ENCODE data around the gene SLC9A6.

The SLC9A6 gene

GRCh38 chrX:135985157-135985972 is at the start of gene SLC9A6:
Gene SLC9A6 (plus strand): TSS chrX:135985435. CDS start chrX:135985659, 224 bp downstream.
- DNase-seq: peak; percentile 3 to 63 (median 34)

DNA sequence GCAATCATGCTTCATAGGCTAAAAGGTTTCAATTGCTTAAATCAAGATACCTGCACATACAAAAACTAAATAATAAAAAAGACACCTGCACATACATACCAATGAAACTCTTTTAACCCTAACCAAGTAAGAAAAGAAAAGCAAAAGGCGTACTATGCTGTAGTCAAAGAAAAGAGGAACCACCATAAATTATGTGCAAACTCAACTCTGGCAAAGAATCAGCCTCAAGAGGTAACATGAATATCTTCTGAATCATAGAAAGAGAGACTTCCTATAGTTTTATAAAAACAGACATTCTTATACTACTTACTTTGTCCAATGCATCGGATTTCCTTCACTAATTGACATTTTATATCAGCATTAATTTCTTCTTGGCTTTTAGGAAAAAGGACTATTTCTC is 40.7 kb upstream of the SLC9A6 start:
- no peak for DNase-seq

DNA sequence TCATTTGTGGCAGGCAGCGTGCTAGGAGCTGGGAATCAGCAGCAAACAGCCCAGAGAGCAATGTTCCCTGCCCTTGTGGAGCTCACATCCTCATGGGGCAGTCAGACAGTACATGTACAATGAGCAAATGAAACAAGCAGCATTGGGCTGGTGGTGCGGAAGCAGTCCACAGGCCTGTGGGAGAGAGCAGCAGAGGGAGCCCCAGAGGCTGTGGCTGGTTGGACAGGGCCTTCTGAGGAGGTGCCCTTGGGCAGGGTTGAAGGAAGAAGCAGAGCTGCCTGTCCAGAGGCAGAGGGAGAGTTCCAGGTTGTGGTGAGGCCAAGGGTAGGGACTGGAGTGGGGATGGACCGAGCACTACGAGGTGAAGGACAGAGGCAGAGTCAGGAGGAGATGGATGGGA is 33.9 kb upstream of the SLC9A6 start:
- DNase-seq: no peak

- no peak for DNase-seq
These were observed 12.1 kb upstream of the SLC9A6 start for GRCh38 chrX:135973025-135973547.

GRCh38 chrX:135973548-135974278 is 11.5 kb upstream of the SLC9A6 start, which contains the start of gene MMGT1:
Gene MMGT1 (minus strand): TSS chrX:135973988. CDS start chrX:135973675, 313 bp downstream.
- peak; percentile 48 to 86 (median 64) for DNase-seq

DNA sequence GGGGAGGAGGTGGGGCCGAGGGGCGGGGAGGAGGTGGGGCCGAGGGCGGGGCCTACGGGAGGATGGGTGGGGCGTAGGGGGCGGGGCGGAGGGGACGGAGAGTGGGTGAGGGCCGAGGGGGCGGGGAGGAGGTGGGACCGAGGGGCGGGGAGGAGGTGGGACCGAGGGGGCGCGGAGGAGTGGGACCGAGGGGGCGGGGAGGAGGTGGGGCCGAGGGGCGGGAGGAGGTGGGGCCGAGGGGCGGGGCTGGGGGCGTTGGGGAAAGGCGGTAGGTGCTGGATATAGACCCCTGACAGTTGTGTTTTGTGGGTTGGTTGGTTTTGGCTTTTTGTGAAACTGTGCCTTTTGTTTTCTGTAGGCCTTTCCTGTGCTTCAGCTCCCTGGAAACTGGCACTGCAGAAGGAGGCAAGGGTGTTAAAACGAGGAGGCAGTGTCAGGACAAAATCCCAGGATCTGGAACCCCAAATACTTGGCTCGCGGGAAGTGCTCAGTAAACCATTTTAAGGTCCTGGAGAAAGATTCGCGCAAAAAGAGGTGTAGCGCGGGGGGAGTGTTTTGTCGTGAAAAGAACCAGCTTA is 10.9 kb upstream of the SLC9A6 start:
- peak; percentile 48 to 86 (median 64) for DNase-seq

GRCh38 chrX:135975421-135975820 is 9.8 kb upstream of the SLC9A6 start:
- no peak for DNase-seq

- no peak for DNase-seq
These were observed 7.6 kb upstream of the SLC9A6 start for GRCh38 chrX:135977611-135978010.

DNA sequence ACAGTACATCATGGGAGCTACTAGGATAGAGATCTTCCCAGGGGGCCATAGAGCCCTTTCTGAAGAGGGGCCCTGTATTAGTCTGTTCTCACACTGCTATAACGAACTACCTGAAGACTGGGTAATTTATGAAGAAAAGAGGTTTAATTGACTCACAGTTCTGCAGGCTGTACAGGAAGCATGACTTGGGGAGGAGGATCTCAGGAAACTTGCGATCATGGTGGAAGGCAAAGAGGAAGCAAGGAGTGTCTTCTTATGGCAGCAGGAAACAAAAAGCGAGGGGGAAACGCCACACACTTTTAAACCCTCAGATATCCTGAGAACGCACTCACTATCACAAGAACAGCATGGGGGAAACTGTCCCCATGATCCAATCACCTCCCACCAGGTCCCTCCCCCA is 4.2 kb upstream of the SLC9A6 start:
- no peak for DNase-seq

DNA sequence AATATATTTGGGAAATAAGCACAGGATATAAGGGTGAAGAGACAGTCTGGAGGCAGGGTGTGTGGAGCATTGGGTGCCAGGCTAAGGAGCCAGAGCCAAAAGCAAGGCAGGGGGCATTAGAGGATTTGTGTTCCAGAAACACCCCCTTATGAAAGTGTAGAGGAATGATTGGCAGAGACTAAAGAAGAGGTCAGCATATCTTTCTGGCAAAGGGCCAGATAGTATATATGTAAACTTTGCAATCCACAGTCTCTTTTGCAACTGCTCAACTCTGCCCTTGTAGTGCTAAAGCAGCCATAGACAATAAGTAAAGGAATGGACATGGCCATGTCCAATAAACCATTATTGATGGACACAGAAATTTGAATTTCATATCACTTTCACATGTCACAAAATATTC is 3.6 kb upstream of the SLC9A6 start:
- DNase-seq: no peak

GRCh38 chrX:135982860-135983259 is 2.4 kb upstream of the SLC9A6 start:
- DNase-seq: no peak

DNA sequence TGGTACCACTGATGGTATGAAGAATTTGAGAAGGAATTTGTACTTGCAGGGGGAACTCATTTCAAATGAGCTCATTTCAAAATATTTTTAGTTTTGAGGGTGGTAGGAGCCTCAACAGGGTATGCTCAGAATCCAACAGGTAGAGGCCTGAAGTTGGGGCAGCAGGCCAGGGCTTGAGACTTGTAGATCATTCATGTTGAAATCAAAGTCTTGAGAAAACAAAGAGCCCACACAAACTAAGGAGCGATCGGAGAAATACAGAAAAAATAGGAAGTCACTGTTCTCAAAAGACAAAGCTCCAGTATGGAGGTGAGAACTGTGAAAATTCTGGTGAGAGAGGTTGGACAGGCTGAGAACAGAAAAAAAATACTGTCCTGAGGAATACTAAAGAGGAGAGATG is 979 bp upstream of the SLC9A6 start:
- DNase-seq: no peak

DNA sequence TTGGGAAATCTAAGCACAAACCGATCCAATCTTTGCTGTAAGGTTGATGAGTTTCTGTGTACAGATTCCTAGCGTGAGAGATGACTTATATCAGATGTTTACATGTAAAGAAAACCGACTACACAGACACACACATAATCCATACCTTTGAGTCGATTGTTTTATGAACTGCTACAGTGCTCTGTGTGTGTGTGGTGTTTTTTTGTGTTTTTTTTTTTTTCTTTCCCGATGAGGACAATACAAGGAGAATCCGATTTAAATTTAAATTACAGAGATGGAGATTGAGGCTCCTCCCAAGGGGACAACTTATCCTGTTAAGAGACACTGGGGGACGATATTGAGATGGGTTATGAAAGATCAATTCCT is 461 bp upstream of the SLC9A6 start:
- DNase-seq: no peak

DNA sequence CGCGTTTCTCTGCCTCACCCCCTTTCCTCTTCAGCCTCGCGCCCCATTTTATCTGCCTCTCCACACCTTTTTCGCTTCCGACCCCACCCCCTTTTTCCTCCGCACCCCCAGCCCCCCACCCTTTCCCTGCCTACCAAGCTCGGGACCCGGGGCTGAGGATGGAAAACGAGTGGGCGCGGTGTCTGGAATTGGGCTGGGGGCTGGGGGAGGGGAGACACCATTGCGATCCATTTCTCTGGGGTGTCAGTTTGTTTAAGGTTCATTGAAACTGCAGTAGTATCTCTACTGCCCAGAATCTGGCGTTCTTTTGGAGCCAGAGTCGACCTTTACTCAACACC is 707 bp downstream of the SLC9A6 start:
- no peak for DNase-seq

GRCh38 chrX:135988245-135988644 is 3.0 kb downstream of the SLC9A6 start:
- no peak for DNase-seq

GRCh38 chrX:136015016-136015415 is 29.8 kb downstream of the SLC9A6 start:
- DNase-seq: no peak

DNA sequence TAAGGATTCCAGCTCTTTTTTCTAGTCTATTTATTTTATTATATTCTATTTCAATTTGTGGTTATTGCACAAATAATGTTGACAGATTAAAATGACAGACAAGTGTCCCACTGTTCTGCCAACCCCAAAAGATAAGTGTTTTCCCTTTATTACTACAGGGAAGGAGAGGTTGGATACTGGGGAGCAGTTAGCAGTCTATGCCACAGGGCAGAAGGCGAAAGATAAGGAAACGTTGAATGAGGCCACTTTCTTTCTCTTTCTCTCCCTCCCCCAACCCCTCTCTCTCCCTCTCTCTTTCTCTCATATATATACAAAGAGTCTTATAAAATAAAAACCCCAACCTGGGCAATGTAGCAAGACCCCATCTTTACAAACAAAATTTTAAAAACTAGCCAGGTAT is 31.6 kb downstream of the SLC9A6 start:
- DNase-seq: no peak

- no peak for DNase-seq
These were observed 34.0 kb downstream of the SLC9A6 start for GRCh38 chrX:136019226-136019625.

- DNase-seq: no peak
These were observed 35.9 kb downstream of the SLC9A6 start for GRCh38 chrX:136021160-136021559.

DNA sequence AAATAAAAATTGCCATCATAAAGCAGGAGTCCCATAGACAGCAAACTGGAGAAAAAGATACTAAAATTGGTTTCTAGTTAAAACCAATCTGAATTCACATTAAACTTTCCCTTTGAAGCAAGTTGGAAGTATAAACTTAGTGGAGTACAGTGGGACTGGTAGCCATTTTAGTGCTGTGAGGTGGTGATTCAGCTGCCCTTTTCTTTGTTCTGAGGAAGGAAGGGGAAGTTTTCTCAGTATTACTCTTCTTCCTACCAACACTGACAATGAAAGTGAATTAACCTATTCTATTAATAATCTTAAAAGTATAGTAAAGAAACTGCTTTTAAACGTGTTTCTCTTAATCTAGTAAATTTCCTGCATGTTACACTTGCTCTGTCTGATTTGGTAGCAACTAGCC is 36.7 kb downstream of the SLC9A6 start:
- DNase-seq: no peak

DNA sequence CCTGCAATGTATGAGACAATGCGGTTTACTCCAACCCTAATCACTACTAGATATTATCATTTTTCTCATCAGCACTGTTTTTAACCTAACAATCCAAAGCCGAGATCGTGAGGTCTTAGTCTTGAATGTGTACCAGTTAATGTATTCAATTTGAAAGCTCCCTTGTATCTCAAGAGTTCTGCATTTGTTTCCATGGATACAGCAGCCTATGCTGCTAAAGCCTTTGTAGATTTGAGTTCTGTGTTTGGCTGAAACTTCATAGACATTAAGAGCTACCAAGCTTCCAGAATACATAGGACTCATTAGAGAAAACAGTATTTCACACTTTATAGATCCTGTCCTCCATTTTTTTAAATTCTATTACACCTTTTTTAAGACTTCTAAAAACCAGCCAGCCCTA is 39.9 kb downstream of the SLC9A6 start:
- no peak for DNase-seq

DNA sequence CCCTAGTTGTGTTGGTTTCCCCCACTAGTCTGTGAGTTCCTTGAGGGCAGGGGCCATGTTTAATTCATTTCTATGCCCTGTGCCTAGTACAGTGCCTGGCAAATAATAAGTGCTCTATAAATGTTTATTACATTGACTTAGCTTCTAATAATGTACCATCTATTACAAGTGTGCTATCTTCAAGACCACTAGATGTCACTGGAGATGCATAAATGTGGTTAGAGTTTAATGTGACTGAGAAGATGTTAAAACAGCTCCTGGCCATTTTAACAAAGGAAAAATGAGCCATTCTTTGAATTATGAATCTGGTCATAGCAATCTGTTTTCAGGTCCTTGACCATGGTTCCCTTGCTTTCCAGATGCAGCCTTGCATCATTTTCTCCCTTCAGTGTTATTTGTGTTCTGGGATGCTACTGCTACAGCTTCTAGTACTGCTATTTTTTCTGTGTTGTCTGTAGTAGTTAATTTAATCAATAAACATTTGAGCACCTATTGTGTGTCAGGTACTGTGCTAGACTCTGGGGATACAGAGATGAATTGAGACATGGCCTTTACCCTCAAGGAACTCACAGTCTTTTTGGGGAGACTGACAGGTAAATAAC is 43.2 kb downstream of the SLC9A6 start:
- DNase-seq: no peak

DNA sequence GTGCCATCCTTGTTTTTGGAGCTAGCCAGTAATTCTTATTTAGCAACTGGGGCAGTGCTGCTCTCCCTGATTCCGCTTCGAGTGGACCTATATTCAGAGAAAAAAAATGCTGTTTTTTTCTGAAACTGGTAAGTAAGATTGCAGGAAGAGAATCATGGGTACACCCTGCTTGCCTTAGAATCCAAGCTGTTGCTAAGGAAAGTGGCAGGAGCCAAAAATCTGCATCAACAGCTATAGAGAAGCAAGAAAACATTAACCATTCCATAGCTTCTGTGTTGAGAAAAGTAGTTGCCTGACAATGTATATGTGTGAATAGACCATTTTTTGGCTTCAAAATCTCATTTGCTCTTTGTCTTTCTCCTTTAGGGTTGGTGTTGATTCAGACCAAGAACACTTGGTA is 44.5 kb downstream of the SLC9A6 start:
- no peak for DNase-seq
